Stimulated activated CD4-positive, alpha-beta T cell treated with anti-CD3 and anti-CD28 coated beads, Interleukin-1b, Interleukin-23, amount 100 ng/mL, for 4 hours (primary cell): ENCODE data around the gene LFNG.

Experiments used
- DNase-seq, 2 donors: peaks; one replicate each; pipeline ENCODE4 v3.0.0-alpha.2; 2020; ENCODE audit warnings: low read depth in 2 of 2

The LFNG gene

GRCh38 chr7:2570021-2570420 is 50.4 kb downstream of the LFNG start:
- DNase-seq = no peak

GRCh38 chr7:2571409-2571808 is 51.8 kb downstream of the LFNG start:
- no peak for DNase-seq

- no peak for DNase-seq
These were observed 52.7 kb downstream of the LFNG start for GRCh38 chr7:2572101-2572842.

- no peak for DNase-seq
These were observed 54.2 kb downstream of the LFNG start for GRCh38 chr7:2573761-2574160.

GRCh38 chr7:2575046-2575732 is 55.6 kb downstream of the LFNG start:
- no peak for DNase-seq

GRCh38 chr7:2575733-2576340 is 56.3 kb downstream of the LFNG start:
- no peak for DNase-seq

GRCh38 chr7:2576742-2577491 is 57.3 kb downstream of the LFNG start:
- DNase-seq = no peak
